PC-3 (cell line): ENCODE data around the gene EPS8L3.

ENCODE experiments used
- CTCF ChIP-seq: fragments of 300-600 bp; sonication (generic); conservative IDR thresholded peaks from 2 replicates; pipeline ENCODE4 v1.5.1; 2017; ENCODE audit warnings: antibody characterized with exemption, low read depth, mild to moderate bottlenecking, low read length
- EZH2 ChIP-seq: fragments of 300-600 bp; sonication (generic); IDR thresholded peaks from one replicate; pipeline ENCODE4 v1.6.1; 2017; ENCODE audit warnings: antibody characterized with exemption, mild to moderate bottlenecking, low read length; ENCODE audit not compliant: unreplicated experiment
- EZH2phosphoT487 ChIP-seq: fragments of 300-600 bp; sonication (generic); IDR thresholded peaks from 2 replicates; pipeline ENCODE4 v1.6.1; 2018; ENCODE audit warnings: mild to moderate bottlenecking, antibody characterized with exemption, low read length, borderline replicate concordance

- TF ChIP-seq CTCF: no peak
- TF ChIP-seq EZH2: no peak
- no peak for TF ChIP-seq EZH2phosphoT487
Measured at GRCh38 chr1:109768820-109769219, 5.1 kb upstream of the EPS8L3 start.
